Measurements from ENCODE around the gene ARL6IP4. TPM values are rescaled to one million over a fixed set of nuclear protein-coding genes. Genes with fewer than 3 reads are reported as not detected.

Gene ARL6IP4
- total and polyA plus RNA-seq, 10 of the 15 experiments (the other 5 are each of a cell fraction or from before 2014, with no cell fraction given), result 2.5 to 320 (median 188) TPM

GRCh38 chr12:122998316-122998715 is 17.8 kb downstream of the ARL6IP4 start (continued):
- TF ChIP-seq CUX1 (IDR thresholded peaks at IDR 0.05; ENCODE audit: insufficient replicate concordance, low read depth, low read length), result no peak

- ChIA-PET POLR2A (no interaction called here), SMC1A (ENCODE audit: uncharacterized antibody, unreplicated experiment) (no interaction called here), RAD21 (ENCODE audit: unreplicated experiment) (no interaction called here), CTCF (no interaction called here)
- no peaks in the 10 kb centered on the region for H3K79me2 ChIP-seq (ENCODE audit: control insufficient read depth, insufficient read depth, low read length)
- intact Hi-C loops (cut with micrococcal nuclease; ENCODE audit: unreplicated experiment) (no loop called here), in situ Hi-C loops (cut with MboI) (no loop called here)
- no peaks in the 10 kb centered on the region for H3K36me3 ChIP-seq (ENCODE audit: control insufficient read depth in 2 of 2, insufficient read depth in 2 of 2, low read length in 1 of 2)
- no peaks in the 10 kb centered on the region for H3K9me3 ChIP-seq (replicated peaks; ENCODE audit: control insufficient read depth, insufficient read depth, low read length)
- TF ChIP-seq ZNF622 (IDR thresholded peaks at IDR 0.05) (no peak), CUX1 (IDR thresholded peaks at IDR 0.05; ENCODE audit: insufficient replicate concordance, low read depth, low read length) (no peak), RUNX3 (IDR thresholded peaks at IDR 0.05; ENCODE audit: low read length) (no peak), ATF2 (IDR thresholded peaks at IDR 0.05; ENCODE audit: low read length) (no peak), EZH2 (IDR thresholded peaks at IDR 0.05; ENCODE audit: borderline replicate concordance, control insufficient read depth, low read depth, low read length) (no peak), ESRRA (IDR thresholded peaks at IDR 0.05; ENCODE audit: low read length) (no peak)
- no peak overlapping the region for H3K27ac ChIP-seq (ENCODE audit: control insufficient read depth, insufficient read depth)
- no peak overlapping the region for H3K4me2 ChIP-seq (ENCODE audit: control insufficient read depth, insufficient read depth)
- no TSS peak for BruUV-seq (replicated peaks)
- H2AFZ ChIP-seq (ENCODE audit: control insufficient read depth, low read depth, low read length), result no peak overlapping the region
- no peak for DNase-seq (ENCODE audit: low read depth, low spot score)
- H3K27me3 ChIP-seq (replicated peaks in 1 of 2; ENCODE audit: control insufficient read depth in 2 of 2, insufficient read depth in 2 of 2, low read length in 1 of 2), result no peaks in the 10 kb centered on the region; a peak in 1 of 4 replicates
- 45% methylated on average over 8 of the region's 8 CpGs for WGBS (ENCODE audit: insufficient coverage, insufficient replicate concordance, low lambda C conversion rate, missing lambda C conversion rate)
- no peaks in the 10 kb centered on the region for H3K4me1 ChIP-seq (ENCODE audit: control insufficient read depth, insufficient read depth, low read length)
- no peak for FAIRE-seq
- H3K9ac ChIP-seq (ENCODE audit: control insufficient read depth, insufficient read depth, low read length), result no peak overlapping the region
- no peaks in the 10 kb centered on the region for H4K20me1 ChIP-seq (ENCODE audit: control insufficient read depth, insufficient read depth)
- ATAC-seq, result no peak
- H3K4me3 ChIP-seq, result no peak overlapping the region
Observed at GRCh38 chr12:122999196-122999946, 18.9 kb downstream of the ARL6IP4 start.

All from GM12878 (cell line).